NK-92 treated with Interleukin-12 subunit alpha and Interleukin-12 subunit beta, amount 100 ng/mL, for 24 hours (cell line): Measurements from ENCODE around the gene PPIC.
"Not testable (repeated sequence)": the region's sequence is repeated elsewhere in the genome, so short reads cannot be mapped to it uniquely, and the experiment has no call there.

Experiments
- DNase-seq: peaks from one replicate; lab custom pipeline; 2025; lab: John Stamatoyannopoulos, UW

Gene PPIC

GRCh38 chr5:123007754-123008153, 28.8 kb downstream of the PPIC start:
- DNase-seq = no peak

GRCh38 chr5:123007182-123007581, 29.3 kb downstream of the PPIC start:
- no peak for DNase-seq

- DNase-seq = no peak
Measured at GRCh38 chr5:123001808-123002207, 34.7 kb downstream of the PPIC start.

- DNase-seq = no peak
Measured at GRCh38 chr5:123000731-123001130, 35.8 kb downstream of the PPIC start.

GRCh38 chr5:122999947-123000563, 36.5 kb downstream of the PPIC start:
- DNase-seq = peak; percentile 9

- no peak for DNase-seq
Measured at GRCh38 chr5:122997294-122997693, 39.2 kb downstream of the PPIC start.

GRCh38 chr5:122996091-122996490, 40.4 kb downstream of the PPIC start:
- no peak for DNase-seq

- no peak for DNase-seq
Measured at GRCh38 chr5:122985954-122986721, 50.4 kb downstream of the PPIC start.

- no peak for DNase-seq
Measured at GRCh38 chr5:122985006-122985700, 51.4 kb downstream of the PPIC start.

GRCh38 chr5:122984425-122984824, 52.1 kb downstream of the PPIC start:
- no peak for DNase-seq

- DNase-seq = no peak
Measured at GRCh38 chr5:122982376-122982775, 54.1 kb downstream of the PPIC start.

GRCh38 chr5:122981846-122982245, 54.7 kb downstream of the PPIC start:
- no peak for DNase-seq

GRCh38 chr5:122978644-122979297, 57.8 kb downstream of the PPIC start:
- DNase-seq = no peak

- DNase-seq = no peak
Measured at GRCh38 chr5:122978068-122978467, 58.5 kb downstream of the PPIC start.

- no peak for DNase-seq
Measured at GRCh38 chr5:122977319-122977718, 59.2 kb downstream of the PPIC start.

GRCh38 chr5:122974251-122974650, 62.3 kb downstream of the PPIC start:
- DNase-seq = not testable (repeated sequence)

- not testable (repeated sequence) for DNase-seq
Measured at GRCh38 chr5:122973759-122974158, 62.8 kb downstream of the PPIC start.
